Heart left ventricle (tissue), 16 donors: Measurements from ENCODE around the gene FAM20C. TPM values are rescaled to one million over a fixed set of nuclear protein-coding genes. Genes with fewer than 3 reads are reported as not detected.

Experiments used
- ATAC-seq, 4 donors: fragments of 200-7000 bp; cut with Tn5 transposase; one replicate each; pipeline ENCODE4 v1.9.1; 2020 to 2022; ENCODE audit warnings: moderate library complexity in 4 of 4, mild to moderate bottlenecking in 3 of 4, moderate number of reproducible peaks in 1 of 4
- DNase-seq, 5 donors: peaks; one replicate each; pipeline ENCODE4 v3.0.0-alpha.2; 2020
- H3K27ac ChIP-seq, 12 donors: fragments of 200-600 bp; sonication (generic) in 4 of 12; one replicate each; pipeline versions ENCODE4 v1.5.0 to v1.8.0; 2016 to 2022; ENCODE audit warnings: mild to moderate bottlenecking in 2 of 12
- H3K27me3 ChIP-seq, 9 donors: fragments of 200-600 bp; sonication (generic) in 2 of 9; one replicate each; pipeline versions ENCODE4 v1.5.1 to v1.8.0; 2016 to 2022; ENCODE audit warnings: mild to moderate bottlenecking in 3 of 9
- H3K36me3 ChIP-seq, 9 donors: fragments of 200-600 bp; sonication (generic) in 2 of 9; one replicate each; pipeline versions ENCODE4 v1.5.0 to v1.8.0; 2018 to 2022; ENCODE audit warnings: mild to moderate bottlenecking in 2 of 9
- H3K4me1 ChIP-seq, 12 donors: fragments of 200-600 bp; sonication (generic) in 4 of 12; one replicate each; pipeline versions ENCODE4 v1.5.0 to v1.8.0; 2016 to 2022; ENCODE audit warnings: mild to moderate bottlenecking in 3 of 12
- H3K4me3 ChIP-seq, 12 donors: fragments of 200-600 bp; sonication (generic) in 4 of 12; one replicate each; pipeline versions ENCODE4 v1.5.0 to v1.8.0; 2017 to 2022; ENCODE audit warnings: mild to moderate bottlenecking in 9 of 12, moderate library complexity in 4 of 12
- H3K9me3 ChIP-seq, 12 donors: fragments of 200-600 bp; sonication (generic) in 4 of 12; one replicate each; pipeline versions ENCODE4 v1.5.0 to v1.8.0; 2016 to 2022; ENCODE audit warnings: mild to moderate bottlenecking in 1 of 12
- POLR2A ChIP-seq, 2 donors: fragments of 450-650 bp; IDR thresholded peaks; one replicate each; pipeline ENCODE4 v1.6.1; 2017; ENCODE audit warnings: antibody characterized with exemption in 2 of 2, mild to moderate bottlenecking in 2 of 2, moderate library complexity in 2 of 2
- WGBS, 4 donors: extraction: QIAGEN DNeasy Blood & Tissue Kit in 2 of 4; methylation state at CpG; one replicate each; pipeline versions ENCODE4 v1.1.5 to v1.1.7; 2013 to 2018; 5-methylcytosine and 5-hydroxymethylcytosine counted together
- intact Hi-C, 10 donors: fragments of 100-400 bp; cut with DNase I; formaldehyde crosslinking; loops; one replicate each; pipeline versions ENCODE4 v1.11.1 to v1.14.2; 2022
- polyA plus RNA-seq, 2 donors: library from polyadenylated mRNA; stranded (reverse); fragments of 200-250 nt; gene quantifications; one replicate each; pipeline ENCODE4 v1.2.3, GENCODE V29; 2013
- total RNA-seq, 9 donors: library from RNA; depleted of rRNA in 2 of 9; stranded (reverse); fragments of >200 nt in 2 of 9; fragmentation: NEBNext Ultra II Directional in 3 of 9; extraction: Animal tissue kit (Norgen Biotek cat#: 25700) in 3 of 9; gene quantifications; one replicate each; pipeline versions ENCODE4 v1.1.0 to v1.2.4, GENCODE V29; 2016 to 2023
- TF ChIP-seq, protein P1 (sequence below), 12 donors: fragments of 200-600 bp; sonication (generic) in 4 of 12; IDR thresholded peaks; one replicate each; pipeline versions ENCODE4 v1.5.0 to v1.8.0; 2018 to 2022; ENCODE audit warnings: antibody characterized with exemption in 12 of 12, mild to moderate bottlenecking in 5 of 12
- donor health status: ischemic (EF 13 %, LVEDD 7.1; RV severe dilation, severe dysfunction).
- donor health status: healthy with polysubstance abuse.
- donor health status: DM: no; HTN: yes; CAD: no.
- donor health status: DM: no; HTN: no; CAD: no.
- donor health status: ischemic (EF 25% LVEDD 6.9; RV normal size, moderate dysfunction).
- donor health status: ischemic (EF 25% LVEDD 5.7; RV mildly dilated, moderate dysfunction).
- donor health status: healthy.
- donor health status: DM: yes; HTN: yes; CAD: no.
- donor health status: ischemic (EF 35%, LVEDD 5.7; RV mildly dilated, moderate dysfunction).
- donor health status: nonischemic (EF 11% LVEDD 7.7; RV severe dilation, severe dysfunction).
- donor health status: DM: yes; HTN: yes; CAD: no.
- donor health status: PGD.
- donor health status: ischemic (EF 29% LVEDD 5.4; RV normal size, mild dysfunction).
- donor health status: nonischemic (EF 23%, LVEDD 6.1; RV moderate dilation, normal function).

Gene FAM20C
- total and polyA plus RNA-seq, 11 donors, result 11.1 to 52.0 (median 21.0) TPM

DNA sequence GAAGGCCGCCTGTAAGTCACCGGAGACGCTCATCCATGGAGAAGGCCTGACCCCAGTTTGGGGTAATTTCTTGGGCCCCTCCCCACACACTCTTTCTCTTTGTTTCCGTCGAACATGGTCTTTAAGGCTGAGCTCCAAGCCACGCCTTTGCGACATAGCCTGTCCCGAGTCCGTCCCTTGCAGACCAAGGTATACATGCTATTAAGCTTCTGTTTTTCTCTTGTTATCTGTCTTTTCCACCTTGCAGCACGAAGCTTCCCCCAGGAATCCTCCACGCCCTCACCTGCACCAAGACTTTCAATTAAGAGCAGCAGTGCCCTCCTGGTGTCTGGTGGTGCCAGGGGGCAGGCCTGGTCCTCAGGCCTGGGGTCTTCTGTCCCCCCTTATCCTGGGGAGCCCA is 4.2 kb upstream of the FAM20C start:
- ATAC-seq (no peak), DNase-seq (no peak)
- H3K9me3 ChIP-seq, result no peaks in the 10 kb centered on the region
- WGBS, 4 donors, result 80 to 88% (median 88%) methylated on average over 11 of the region's 11 CpGs
- H3K27me3 ChIP-seq, result peaks cover 0 to 7% (median 0%) of the 10 kb centered on the region in 9 donors
- no peaks in the 10 kb centered on the region for H3K36me3 ChIP-seq
- no peak for TF ChIP-seq POLR2A (IDR thresholded peaks at IDR 0.05)
- TF ChIP-seq, protein P1, sequence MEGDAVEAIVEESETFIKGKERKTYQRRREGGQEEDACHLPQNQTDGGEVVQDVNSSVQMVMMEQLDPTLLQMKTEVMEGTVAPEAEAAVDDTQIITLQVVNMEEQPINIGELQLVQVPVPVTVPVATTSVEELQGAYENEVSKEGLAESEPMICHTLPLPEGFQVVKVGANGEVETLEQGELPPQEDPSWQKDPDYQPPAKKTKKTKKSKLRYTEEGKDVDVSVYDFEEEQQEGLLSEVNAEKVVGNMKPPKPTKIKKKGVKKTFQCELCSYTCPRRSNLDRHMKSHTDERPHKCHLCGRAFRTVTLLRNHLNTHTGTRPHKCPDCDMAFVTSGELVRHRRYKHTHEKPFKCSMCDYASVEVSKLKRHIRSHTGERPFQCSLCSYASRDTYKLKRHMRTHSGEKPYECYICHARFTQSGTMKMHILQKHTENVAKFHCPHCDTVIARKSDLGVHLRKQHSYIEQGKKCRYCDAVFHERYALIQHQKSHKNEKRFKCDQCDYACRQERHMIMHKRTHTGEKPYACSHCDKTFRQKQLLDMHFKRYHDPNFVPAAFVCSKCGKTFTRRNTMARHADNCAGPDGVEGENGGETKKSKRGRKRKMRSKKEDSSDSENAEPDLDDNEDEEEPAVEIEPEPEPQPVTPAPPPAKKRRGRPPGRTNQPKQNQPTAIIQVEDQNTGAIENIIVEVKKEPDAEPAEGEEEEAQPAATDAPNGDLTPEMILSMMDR (IDR thresholded peaks at IDR 0.05), result no peak
- H3K27ac ChIP-seq, result no peak overlapping the region
- no peak overlapping the region for H3K4me3 ChIP-seq
- intact Hi-C loops, result loop anchor here in 2 of 10 donors (5.0 kb wide), 1 partner anchor 36 kb away; no protein-coding TSS in a partner anchor
- peaks cover 0 to 19% (median 9%) of the 10 kb centered on the region in 12 donors for H3K4me1 ChIP-seq

DNA sequence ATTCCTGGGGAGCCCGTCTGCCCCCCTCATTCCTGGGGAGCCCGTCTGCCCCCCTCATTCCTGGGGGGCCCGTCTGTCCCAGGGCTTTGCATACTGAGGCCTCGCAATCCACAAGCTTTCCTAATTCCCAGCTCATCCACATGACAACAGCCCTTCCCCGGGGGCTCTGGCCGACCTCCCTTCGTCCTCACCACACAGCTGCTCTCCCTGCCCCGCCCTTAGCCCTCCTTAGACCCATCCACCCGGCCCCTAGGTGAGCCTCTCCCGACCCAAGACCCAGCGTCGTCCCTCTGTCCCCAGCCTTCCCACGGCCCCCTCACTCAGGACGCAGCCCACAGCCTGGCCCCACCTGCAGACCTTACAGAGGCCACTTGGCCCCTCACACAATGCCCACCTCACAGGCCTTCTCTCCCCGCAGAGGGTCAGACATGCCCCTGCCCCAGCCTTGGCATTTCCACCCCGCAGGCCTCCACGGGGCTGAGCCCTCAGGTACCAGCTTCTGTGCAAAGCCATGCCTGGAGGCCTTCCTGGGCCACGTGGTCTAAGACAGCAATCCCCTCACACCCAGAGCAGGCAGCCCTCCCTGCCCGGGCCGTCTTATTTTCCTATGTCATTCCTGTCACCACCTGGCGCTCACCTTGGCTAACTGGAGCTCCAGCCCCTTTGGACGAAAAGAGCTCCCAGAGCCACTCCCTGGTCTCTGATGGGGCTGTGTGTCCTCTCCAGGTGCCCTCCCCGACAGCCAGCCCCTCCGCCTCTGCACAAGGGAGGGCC is 3.5 kb upstream of the FAM20C start:
- no peaks in the 10 kb centered on the region for H3K9me3 ChIP-seq
- TF ChIP-seq, protein P1 (IDR thresholded peaks at IDR 0.05), result no peak
- TF ChIP-seq POLR2A (IDR thresholded peaks at IDR 0.05), result no peak
- 62 to 66% (median 64%) methylated on average over 24 of the region's 24 CpGs for WGBS, 4 donors
- intact Hi-C loops, result loop anchor here in 2 of 10 donors (5.0 kb wide), 1 partner anchor 37 kb away; no protein-coding TSS in a partner anchor
- peaks cover 0 to 7% (median 0%) of the 10 kb centered on the region in 9 donors for H3K27me3 ChIP-seq
- H3K4me3 ChIP-seq, result no peak overlapping the region
- H3K27ac ChIP-seq, result no peak overlapping the region
- H3K36me3 ChIP-seq, result no peaks in the 10 kb centered on the region
- no peak for DNase-seq
- no peak for ATAC-seq
- peaks cover 0 to 27% (median 13%) of the 10 kb centered on the region in 12 donors for H3K4me1 ChIP-seq

DNA sequence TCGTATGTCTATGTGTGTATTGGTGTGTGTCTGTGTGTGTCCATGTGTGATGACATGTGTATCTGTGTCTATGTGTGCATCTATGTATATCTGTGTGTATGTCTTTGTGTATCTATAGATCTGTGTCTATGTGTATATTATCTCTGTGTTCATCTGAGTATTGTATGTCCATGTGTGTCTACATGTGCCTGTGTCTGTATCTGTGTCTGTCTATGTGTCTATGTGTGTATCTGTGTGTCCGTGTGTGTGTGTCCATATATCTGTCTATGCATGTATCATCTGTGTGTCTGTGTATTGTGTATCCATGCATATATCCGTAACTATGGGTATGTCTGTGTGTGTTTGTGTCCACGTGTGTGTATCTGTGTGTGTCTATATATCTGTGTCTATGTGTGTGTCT is 2.7 kb upstream of the FAM20C start:
- H3K36me3 ChIP-seq, result no peaks in the 10 kb centered on the region
- no peak overlapping the region for H3K27ac ChIP-seq
- WGBS, 4 donors, result 67 to 83% (median 74%) methylated on average over 4 of the region's 4 CpGs
- no peak for DNase-seq
- TF ChIP-seq, protein P1 (IDR thresholded peaks at IDR 0.05), result no peak
- no peak for TF ChIP-seq POLR2A (IDR thresholded peaks at IDR 0.05)
- H3K4me3 ChIP-seq, result no peak overlapping the region
- ATAC-seq, result no peak
- peaks cover 0 to 7% (median 0%) of the 10 kb centered on the region in 9 donors for H3K27me3 ChIP-seq
- intact Hi-C loops, result loop anchor here in 9 of 10 donors (2.0 to 5.0 kb wide), 3 partner anchors 37 to 42 kb away; no protein-coding TSS in a partner anchor
- no peaks in the 10 kb centered on the region for H3K9me3 ChIP-seq
- peaks cover 0 to 35% (median 18%) of the 10 kb centered on the region in 12 donors for H3K4me1 ChIP-seq

DNA sequence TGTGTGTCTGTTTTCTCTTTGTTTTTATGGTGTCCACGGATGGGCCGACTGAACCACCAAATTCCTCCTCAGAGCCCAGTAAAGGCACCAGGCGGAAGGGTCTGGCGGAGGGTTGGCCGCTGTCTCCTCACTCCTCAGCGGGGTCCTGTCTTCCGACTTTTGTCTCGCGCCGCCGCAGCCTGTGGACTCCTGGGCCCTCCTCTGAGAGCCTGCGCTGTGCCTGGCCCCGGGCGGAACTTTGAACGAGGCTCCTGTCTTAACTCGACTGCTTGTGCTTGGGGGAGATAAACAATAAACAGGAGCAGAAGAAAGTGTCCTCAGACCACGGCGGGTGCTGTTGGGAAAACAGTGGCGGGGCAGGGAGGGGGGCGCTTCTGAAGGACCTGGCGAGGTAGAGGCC is 2.2 kb upstream of the FAM20C start:
- H3K4me3 ChIP-seq, result no peak overlapping the region
- no peaks in the 10 kb centered on the region for H3K9me3 ChIP-seq
- no peak for TF ChIP-seq POLR2A (IDR thresholded peaks at IDR 0.05)
- TF ChIP-seq, protein P1 (IDR thresholded peaks at IDR 0.05), result no peak
- peak overlapping the region in 1 of 12 donors; percentile 93 for H3K27ac ChIP-seq
- ATAC-seq, result no peak
- peaks cover 0 to 4% (median 0%) of the 10 kb centered on the region in 9 donors for H3K36me3 ChIP-seq
- H3K4me1 ChIP-seq, result peaks cover 0 to 40% (median 22%) of the 10 kb centered on the region in 12 donors
- peaks cover 0 to 7% (median 0%) of the 10 kb centered on the region in 9 donors for H3K27me3 ChIP-seq
- 75 to 89% (median 82%) methylated on average over 21 of the region's 21 CpGs for WGBS, 4 donors
- intact Hi-C loops, result loop anchor here in 7 of 10 donors (2.0 to 5.0 kb wide), 3 partner anchors 38 to 43 kb away; no protein-coding TSS in a partner anchor
- no peak for DNase-seq
